GM12874 (cell line): ENCODE data around the gene ACP1.

Source experiments
- CTCF ChIP-seq: IDR thresholded peaks from 2 replicates; pipeline ENCODE4 v1.5.1; 2011; ENCODE audit warnings: low read depth, mild to moderate bottlenecking, control low read depth, low read length, moderate library complexity; ENCODE audit not compliant: insufficient read depth

ACP1 gene

GRCh38 chr2:264493-265468, at the start of gene ACP1:
ACP1 (plus strand) TSS chr2:264947; CDS start chr2:264965, 18 bp downstream.
- peak; percentile 12; the same call in 1 of the 2 replicates for TF ChIP-seq CTCF

GRCh38 chr2:216068-216467, 48.7 kb upstream of the ACP1 start:
- no peak for TF ChIP-seq CTCF

DNA sequence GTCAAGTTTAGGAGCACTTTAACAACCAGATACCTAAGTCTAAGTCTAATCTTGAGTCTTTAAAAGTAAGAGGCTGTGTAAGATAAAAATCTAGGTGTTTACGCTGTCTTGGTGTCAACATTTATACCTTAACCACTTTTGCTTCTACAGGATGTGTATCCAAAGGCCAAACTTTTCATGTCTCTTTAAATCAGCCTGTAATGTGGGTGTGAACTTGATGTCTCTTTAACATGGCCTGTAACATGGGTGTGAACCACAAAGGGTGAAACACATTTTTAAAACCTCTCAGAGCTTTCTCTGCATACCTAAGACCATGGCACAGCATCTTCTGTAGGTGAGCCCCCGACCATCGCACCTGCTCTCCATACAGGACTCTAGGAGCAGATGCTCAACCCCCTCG, 41.3 kb upstream of the ACP1 start:
- TF ChIP-seq CTCF = no peak

- TF ChIP-seq CTCF = no peak
These were observed 40.6 kb upstream of the ACP1 start for GRCh38 chr2:223971-224760.

GRCh38 chr2:228115-228514, 36.6 kb upstream of the ACP1 start:
- no peak for TF ChIP-seq CTCF

GRCh38 chr2:228518-229278, 36.0 kb upstream of the ACP1 start:
- no peak for TF ChIP-seq CTCF

DNA sequence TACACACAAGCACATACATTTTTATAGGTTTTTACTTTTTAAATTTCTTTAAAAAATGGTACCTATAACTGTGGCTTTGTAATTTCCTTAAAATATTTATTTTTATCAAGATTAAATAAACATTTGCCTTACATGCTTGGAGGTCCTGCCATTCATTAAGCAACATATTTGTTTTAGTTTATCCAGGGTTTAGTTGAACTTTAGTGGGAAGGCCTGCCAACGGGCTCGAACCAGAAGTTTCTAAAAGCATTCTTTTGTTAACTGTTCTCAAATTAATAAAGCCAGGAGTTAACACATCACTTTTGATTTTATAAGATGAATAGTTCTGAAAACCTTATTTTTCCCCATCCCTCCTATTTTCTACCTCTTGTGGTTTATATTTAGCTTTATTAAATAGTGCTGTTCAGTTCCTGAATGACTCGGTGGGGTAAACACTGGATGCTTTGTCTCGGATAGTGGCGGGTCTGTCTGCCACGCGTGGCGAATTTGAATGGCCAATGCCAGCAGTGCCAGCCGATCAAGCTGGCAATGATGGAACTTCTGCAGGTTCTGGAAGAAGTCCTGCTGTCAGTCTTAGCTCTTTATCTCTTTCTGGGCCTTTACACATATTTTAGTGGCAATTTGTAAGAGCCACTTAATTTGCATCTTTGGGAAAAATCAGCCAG, 33.1 kb upstream of the ACP1 start:
- TF ChIP-seq CTCF = no peak
